ENCODE results near the gene ATP5F1E. TPM values are rescaled to one million over a fixed set of nuclear protein-coding genes. Genes with fewer than 3 reads are reported as not detected.

ATP5F1E gene
- total RNA-seq, 1 experiment from 2014 or later: 52.7 TPM

DNA sequence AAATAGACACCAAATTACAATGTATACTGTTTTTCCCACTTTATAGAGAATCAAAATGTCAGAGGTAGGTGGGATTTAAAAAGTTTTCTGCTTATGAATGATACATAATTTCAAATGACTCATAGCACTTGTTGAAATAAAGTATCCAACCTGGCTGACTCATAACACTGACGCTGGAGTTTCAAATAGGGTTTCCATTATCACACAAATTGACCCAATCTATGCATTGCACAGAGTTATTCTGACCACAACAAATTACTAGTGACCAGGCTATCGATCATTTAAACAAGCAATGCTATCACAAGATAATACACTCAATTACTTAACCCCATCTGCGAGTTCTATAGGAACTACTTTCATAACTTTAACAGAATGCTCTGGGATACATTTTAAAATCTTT is 42.3 kb upstream of the ATP5F1E start:
- Histone ChIP-seq H3K56ac (ENCODE audit: insufficient read length, low read depth, low read length) (no peak overlapping the region), H2BK120ac (ENCODE audit: low read depth, low read length, poor library complexity, severe bottlenecking) (no peak overlapping the region), H2AFZ (ENCODE audit: low read length) (no peak overlapping the region), H4K91ac (ENCODE audit: insufficient read length, low read depth, low read length) (no peak overlapping the region), H2BK5ac (ENCODE audit: insufficient read length, low read length) (no peak overlapping the region), H3K27ac (ENCODE audit: insufficient read length, low read depth, low read length) (no peak overlapping the region), H3K18ac (ENCODE audit: insufficient read length, low read depth, low read length) (no peak overlapping the region), H3K79me1 (ENCODE audit: insufficient read depth, low read depth, low read length, poor library complexity, severe bottlenecking) (no peaks in the 10 kb centered on the region), H3K4ac (ENCODE audit: low read depth, low read length) (no peak overlapping the region), H3K9me3 (ENCODE audit: control insufficient read depth, low read depth, low read length) (no peaks in the 10 kb centered on the region), H3K14ac (ENCODE audit: insufficient read depth, low read length) (no peak overlapping the region), H3T11ph (ENCODE audit: low read length) (no peak overlapping the region), H3K23ac (ENCODE audit: insufficient read length, low read depth, low read length) (no peak overlapping the region), H3K9ac (ENCODE audit: extremely low read depth, insufficient read length, low read length) (no peak overlapping the region), H3K4me2 (ENCODE audit: insufficient read depth, insufficient read length, low read length) (no peak overlapping the region), H3K27me3 (ENCODE audit: insufficient read depth, low read length) (no peaks in the 10 kb centered on the region), H2AK5ac (ENCODE audit: insufficient read length, low read length) (no peak overlapping the region), H3K79me2 (ENCODE audit: insufficient read depth, low read length) (no peaks in the 10 kb centered on the region), H4K5ac (ENCODE audit: insufficient read length, low read depth, low read length) (no peak overlapping the region), H4K8ac (replicated peaks; ENCODE audit: insufficient read length, low read depth, low read length) (no peak overlapping the region), H4K20me1 (ENCODE audit: control insufficient read depth, insufficient read depth, insufficient read length) (no peaks in the 10 kb centered on the region), H2BK12ac (ENCODE audit: insufficient read length, low read depth, low read length) (no peak overlapping the region), H2BK15ac (ENCODE audit: low read depth, low read length) (no peak overlapping the region), H3K23me2 (ENCODE audit: insufficient read length, low read depth, low read length, poor library complexity, severe bottlenecking) (no peaks in the 10 kb centered on the region), H2BK20ac (ENCODE audit: low read depth, low read length, poor library complexity, severe bottlenecking) (no peak overlapping the region), H3K4me1 (ENCODE audit: insufficient read depth, low read length) (0 out of 2 replicates have a peak, but pooled peaks cover 3% of the 10 kb centered on the region)
- TF ChIP-seq, protein P1, sequence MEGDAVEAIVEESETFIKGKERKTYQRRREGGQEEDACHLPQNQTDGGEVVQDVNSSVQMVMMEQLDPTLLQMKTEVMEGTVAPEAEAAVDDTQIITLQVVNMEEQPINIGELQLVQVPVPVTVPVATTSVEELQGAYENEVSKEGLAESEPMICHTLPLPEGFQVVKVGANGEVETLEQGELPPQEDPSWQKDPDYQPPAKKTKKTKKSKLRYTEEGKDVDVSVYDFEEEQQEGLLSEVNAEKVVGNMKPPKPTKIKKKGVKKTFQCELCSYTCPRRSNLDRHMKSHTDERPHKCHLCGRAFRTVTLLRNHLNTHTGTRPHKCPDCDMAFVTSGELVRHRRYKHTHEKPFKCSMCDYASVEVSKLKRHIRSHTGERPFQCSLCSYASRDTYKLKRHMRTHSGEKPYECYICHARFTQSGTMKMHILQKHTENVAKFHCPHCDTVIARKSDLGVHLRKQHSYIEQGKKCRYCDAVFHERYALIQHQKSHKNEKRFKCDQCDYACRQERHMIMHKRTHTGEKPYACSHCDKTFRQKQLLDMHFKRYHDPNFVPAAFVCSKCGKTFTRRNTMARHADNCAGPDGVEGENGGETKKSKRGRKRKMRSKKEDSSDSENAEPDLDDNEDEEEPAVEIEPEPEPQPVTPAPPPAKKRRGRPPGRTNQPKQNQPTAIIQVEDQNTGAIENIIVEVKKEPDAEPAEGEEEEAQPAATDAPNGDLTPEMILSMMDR (conservative IDR thresholded peaks at IDR 0.05): no peak
- H3K27ac Mint-ChIP-seq: no peak overlapping the region
- DNase-seq: no peak
- H3K4me1 Mint-ChIP-seq: peaks cover 0 to 4% of the 10 kb centered on the region in 2 experiments; a peak in 2 of 4 replicates
- no peak overlapping the region for H3K4me3 Mint-ChIP-seq
- H3K27me3 Mint-ChIP-seq (ENCODE audit: low read depth): peaks cover 16% of the 10 kb centered on the region
- no peaks in the 10 kb centered on the region for H3K9me3 Mint-ChIP-seq
- WGBS (ENCODE audit: extremely low coverage, insufficient read length, low lambda C conversion rate): no CpG with 5 or more reads among the region's 3 CpGs
- no peaks in the 10 kb centered on the region for H3K36me3 Mint-ChIP-seq (ENCODE audit: insufficient read depth in 1 of 3, low read depth in 3 of 3)
